Astrocyte (in vitro differentiated cells and primary cell): ENCODE measurements around the gene EYS. TPM values are rescaled to one million over a fixed set of nuclear protein-coding genes. Genes with fewer than 3 reads are reported as not detected.

ENCODE experiments used
- DNase-seq: peaks from one replicate; pipeline ENCODE4 v3.0.0-alpha.2; 2010; ENCODE audit warnings: low read depth
- FAIRE-seq: peaks from 2 replicates; lab custom pipeline; 2011; peaks lifted over from hg19 to GRCh38; lab: Jason Lieb, UNC
- H2AFZ ChIP-seq: 2 replicates; pipeline ENCODE4 v1.6.0; 2012; ENCODE audit warnings: low read depth, low read length, inconsistent platforms
- H3K27ac ChIP-seq: 2 replicates; pipeline ENCODE4 v1.5.1; 2011; ENCODE audit warnings: low read depth, low read length, inconsistent platforms
- H3K27me3 ChIP-seq: 2 replicates; pipeline ENCODE4 v1.6.0; 2011; ENCODE audit warnings: low read length, inconsistent platforms; ENCODE audit not compliant: insufficient read depth
- H3K36me3 ChIP-seq: 2 replicates; pipeline ENCODE4 v1.5.1; 2011; ENCODE audit warnings: low read length, inconsistent platforms; ENCODE audit not compliant: insufficient read depth
- H3K4me1 ChIP-seq: 2 replicates; pipeline ENCODE4 v1.5.1; 2011; ENCODE audit warnings: low read length, inconsistent platforms; ENCODE audit not compliant: insufficient read depth
- H3K4me2 ChIP-seq: 2 replicates; pipeline ENCODE4 v1.6.0; 2012; ENCODE audit warnings: low read length, inconsistent platforms
- H3K4me3 ChIP-seq: 2 replicates; pipeline ENCODE4 v1.5.1; 2011; ENCODE audit warnings: low read depth, mild to moderate bottlenecking, low read length, inconsistent platforms; ENCODE audit not compliant: insufficient read depth
- H3K79me2 ChIP-seq: 2 replicates; pipeline ENCODE4 v1.6.0; 2012; ENCODE audit warnings: mild to moderate bottlenecking, low read length, inconsistent platforms; ENCODE audit not compliant: insufficient read depth
- H3K9ac ChIP-seq: 2 replicates; pipeline ENCODE4 v1.6.0; 2012; ENCODE audit warnings: mild to moderate bottlenecking, low read length, inconsistent platforms
- H3K9me3 ChIP-seq: 2 replicates; pipeline ENCODE4 v1.5.1; 2012; ENCODE audit warnings: low read depth, mild to moderate bottlenecking, low read length, inconsistent platforms; ENCODE audit not compliant: insufficient read depth
- H4K20me1 ChIP-seq: 2 replicates; pipeline ENCODE4 v1.6.0; 2012; ENCODE audit warnings: low read length, inconsistent platforms; ENCODE audit not compliant: insufficient read depth
- H3K27ac Mint-ChIP-seq: one replicate; pipeline ENCODE4 v1.8.0; 2021; ENCODE audit warnings: mild to moderate bottlenecking, mixed read lengths; ENCODE audit not compliant: unreplicated experiment
- H3K27me3 Mint-ChIP-seq: one replicate; pipeline ENCODE4 v1.8.0; 2021; ENCODE audit warnings: low read depth, mixed read lengths; ENCODE audit not compliant: unreplicated experiment
- H3K36me3 Mint-ChIP-seq: one replicate; pipeline ENCODE4 v1.8.0; 2021; ENCODE audit warnings: low read depth, mixed read lengths; ENCODE audit not compliant: unreplicated experiment
- H3K4me1 Mint-ChIP-seq: one replicate; pipeline ENCODE4 v1.8.0; 2021; ENCODE audit warnings: low read depth, mixed read lengths; ENCODE audit not compliant: unreplicated experiment
- H3K4me3 Mint-ChIP-seq: one replicate; pipeline ENCODE4 v1.8.0; 2021; ENCODE audit warnings: mild to moderate bottlenecking, moderate library complexity, mixed read lengths; ENCODE audit not compliant: unreplicated experiment
- H3K9me3 Mint-ChIP-seq: one replicate; pipeline ENCODE4 v1.8.0; 2021; ENCODE audit warnings: mild to moderate bottlenecking, mixed read lengths; ENCODE audit not compliant: unreplicated experiment
- EZH2 ChIP-seq: IDR thresholded peaks from 2 replicates; pipeline ENCODE4 v1.6.1; 2012; ENCODE audit warnings: mild to moderate bottlenecking, low read length, inconsistent platforms; ENCODE audit not compliant: insufficient read depth
- total RNA-seq: library from RNA; stranded (reverse); gene quantifications from 2 replicates; pipeline ENCODE4 v1.2.1, GENCODE V29; 2021
- TF ChIP-seq, protein P1 (sequence below): IDR thresholded peaks from 2 replicates; pipeline ENCODE4 v1.5.1; 2011; ENCODE audit warnings: low read depth, mild to moderate bottlenecking, inconsistent platforms, low read length, moderate library complexity; ENCODE audit not compliant: insufficient read depth

The EYS gene
- total RNA-seq, 1 donor from 2014 or later = 0.16 TPM

DNA sequence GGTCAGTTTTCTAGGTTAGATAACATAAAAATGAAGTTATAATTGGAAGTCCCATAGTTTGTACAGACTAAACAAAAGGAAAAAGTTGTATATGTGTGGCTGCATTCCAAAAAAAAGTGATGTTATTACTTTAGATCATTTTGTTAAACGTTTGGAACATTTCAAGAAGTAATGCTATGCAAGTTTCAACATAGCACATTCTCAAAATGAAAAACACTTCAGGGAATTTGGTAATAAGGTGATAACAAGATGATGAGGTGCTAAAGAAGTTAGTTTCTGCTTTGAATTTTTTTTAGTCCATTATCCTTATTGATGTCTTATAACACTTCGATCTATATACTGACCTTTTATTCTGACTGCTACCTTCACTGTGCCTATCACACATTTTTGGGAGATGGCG lies 1820.7 kb downstream of the EYS start:
- no peak overlapping the region for H3K4me3 ChIP-seq
- peaks cover 4% of the 10 kb centered on the region for H3K9me3 Mint-ChIP-seq
- no peak overlapping the region for H3K9ac ChIP-seq
- no peaks in the 10 kb centered on the region for H4K20me1 ChIP-seq
- no peak for TF ChIP-seq EZH2
- TF ChIP-seq, protein P1, sequence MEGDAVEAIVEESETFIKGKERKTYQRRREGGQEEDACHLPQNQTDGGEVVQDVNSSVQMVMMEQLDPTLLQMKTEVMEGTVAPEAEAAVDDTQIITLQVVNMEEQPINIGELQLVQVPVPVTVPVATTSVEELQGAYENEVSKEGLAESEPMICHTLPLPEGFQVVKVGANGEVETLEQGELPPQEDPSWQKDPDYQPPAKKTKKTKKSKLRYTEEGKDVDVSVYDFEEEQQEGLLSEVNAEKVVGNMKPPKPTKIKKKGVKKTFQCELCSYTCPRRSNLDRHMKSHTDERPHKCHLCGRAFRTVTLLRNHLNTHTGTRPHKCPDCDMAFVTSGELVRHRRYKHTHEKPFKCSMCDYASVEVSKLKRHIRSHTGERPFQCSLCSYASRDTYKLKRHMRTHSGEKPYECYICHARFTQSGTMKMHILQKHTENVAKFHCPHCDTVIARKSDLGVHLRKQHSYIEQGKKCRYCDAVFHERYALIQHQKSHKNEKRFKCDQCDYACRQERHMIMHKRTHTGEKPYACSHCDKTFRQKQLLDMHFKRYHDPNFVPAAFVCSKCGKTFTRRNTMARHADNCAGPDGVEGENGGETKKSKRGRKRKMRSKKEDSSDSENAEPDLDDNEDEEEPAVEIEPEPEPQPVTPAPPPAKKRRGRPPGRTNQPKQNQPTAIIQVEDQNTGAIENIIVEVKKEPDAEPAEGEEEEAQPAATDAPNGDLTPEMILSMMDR = no peak
- H3K79me2 ChIP-seq = no peaks in the 10 kb centered on the region
- H3K27ac Mint-ChIP-seq = no peak overlapping the region
- FAIRE-seq = no peak
- H3K9me3 ChIP-seq = no peaks in the 10 kb centered on the region
- H2AFZ ChIP-seq = no peak overlapping the region
- DNase-seq = no peak
- H3K27ac ChIP-seq = no peak overlapping the region
- H3K27me3 ChIP-seq = no peaks in the 10 kb centered on the region
- H3K36me3 Mint-ChIP-seq = no peaks in the 10 kb centered on the region
- H3K4me1 Mint-ChIP-seq = no peaks in the 10 kb centered on the region
- H3K27me3 Mint-ChIP-seq = no peaks in the 10 kb centered on the region
- no peaks in the 10 kb centered on the region for H3K4me1 ChIP-seq
- H3K4me2 ChIP-seq = no peak overlapping the region
- no peak overlapping the region for H3K4me3 Mint-ChIP-seq
- H3K36me3 ChIP-seq = no peaks in the 10 kb centered on the region

DNA sequence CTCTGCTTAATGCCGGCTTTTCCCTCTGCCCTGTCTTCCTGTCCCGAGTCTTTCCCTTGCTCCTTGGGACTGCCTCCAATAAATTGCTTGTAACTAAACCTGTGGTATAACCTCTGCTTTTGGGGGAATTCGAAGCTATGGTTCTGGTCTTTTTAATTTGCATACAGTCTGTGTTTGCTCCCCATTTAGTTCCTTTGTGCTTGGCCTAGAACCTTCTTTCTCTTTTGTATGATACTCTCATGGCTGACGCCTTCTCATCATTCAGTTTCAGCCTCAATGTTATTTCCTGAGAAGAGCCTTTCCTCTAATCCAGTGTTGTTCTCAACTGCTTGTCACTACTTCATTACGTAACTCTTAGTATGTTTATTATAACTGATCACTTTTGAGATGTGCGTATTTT lies 1823.4 kb downstream of the EYS start:
- TF ChIP-seq, protein P1 = no peak
- no peak for TF ChIP-seq EZH2
- no peak for FAIRE-seq
- no peaks in the 10 kb centered on the region for H3K79me2 ChIP-seq
- H3K36me3 ChIP-seq = no peaks in the 10 kb centered on the region
- H3K9ac ChIP-seq = no peak overlapping the region
- H3K4me2 ChIP-seq = no peak overlapping the region
- no peak overlapping the region for H3K27ac ChIP-seq
- Mint-ChIP-seq H3K9me3 (no peaks in the 10 kb centered on the region), H3K36me3 (no peaks in the 10 kb centered on the region), H3K27ac (no peak overlapping the region), H3K27me3 (no peaks in the 10 kb centered on the region), H3K4me3 (no peak overlapping the region), H3K4me1 (no peaks in the 10 kb centered on the region)
- no peaks in the 10 kb centered on the region for H4K20me1 ChIP-seq
- DNase-seq = no peak
- H3K27me3 ChIP-seq = no peaks in the 10 kb centered on the region
- no peaks in the 10 kb centered on the region for H3K4me1 ChIP-seq
- H2AFZ ChIP-seq = no peak overlapping the region
- no peak overlapping the region for H3K4me3 ChIP-seq
- no peaks in the 10 kb centered on the region for H3K9me3 ChIP-seq

DNA sequence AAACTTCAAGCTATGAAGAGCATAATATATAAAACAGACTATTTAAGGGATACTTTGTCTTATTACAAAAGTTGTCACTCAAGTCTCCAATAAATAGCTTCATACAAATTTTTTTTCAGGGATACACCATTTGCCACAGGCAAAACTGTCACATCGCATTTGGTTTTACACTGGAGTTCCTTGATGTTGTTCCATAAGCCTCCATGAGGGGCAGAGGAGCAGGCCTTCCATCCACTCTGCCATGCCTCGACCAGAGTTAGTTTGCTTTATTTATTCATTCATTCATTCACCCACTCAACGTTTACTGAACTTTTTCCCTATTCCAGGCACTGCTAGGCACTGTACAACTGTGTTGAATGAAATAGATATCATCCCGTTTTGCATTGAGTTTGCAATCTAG lies 1824.8 kb downstream of the EYS start:
- no peak overlapping the region for H3K27ac ChIP-seq
- TF ChIP-seq, protein P1 = no peak
- no peak for TF ChIP-seq EZH2
- no peaks in the 10 kb centered on the region for H3K9me3 ChIP-seq
- H3K27me3 ChIP-seq = no peaks in the 10 kb centered on the region
- Mint-ChIP-seq H3K36me3 (no peaks in the 10 kb centered on the region), H3K4me3 (no peak overlapping the region), H3K9me3 (no peaks in the 10 kb centered on the region), H3K4me1 (no peaks in the 10 kb centered on the region), H3K27me3 (no peaks in the 10 kb centered on the region), H3K27ac (no peak overlapping the region)
- no peaks in the 10 kb centered on the region for H3K79me2 ChIP-seq
- no peak overlapping the region for H3K9ac ChIP-seq
- no peak overlapping the region for H2AFZ ChIP-seq
- H3K4me2 ChIP-seq = no peak overlapping the region
- H4K20me1 ChIP-seq = no peaks in the 10 kb centered on the region
- DNase-seq = no peak
- H3K36me3 ChIP-seq = no peaks in the 10 kb centered on the region
- FAIRE-seq = no peak
- no peaks in the 10 kb centered on the region for H3K4me1 ChIP-seq
- H3K4me3 ChIP-seq = no peak overlapping the region
